Measurements from ENCODE around the gene SLC4A7.
"Not testable (repeated sequence)": the region's sequence is repeated elsewhere in the genome, so short reads cannot be mapped to it uniquely, and the experiment has no call there.

Gene SLC4A7

DNA sequence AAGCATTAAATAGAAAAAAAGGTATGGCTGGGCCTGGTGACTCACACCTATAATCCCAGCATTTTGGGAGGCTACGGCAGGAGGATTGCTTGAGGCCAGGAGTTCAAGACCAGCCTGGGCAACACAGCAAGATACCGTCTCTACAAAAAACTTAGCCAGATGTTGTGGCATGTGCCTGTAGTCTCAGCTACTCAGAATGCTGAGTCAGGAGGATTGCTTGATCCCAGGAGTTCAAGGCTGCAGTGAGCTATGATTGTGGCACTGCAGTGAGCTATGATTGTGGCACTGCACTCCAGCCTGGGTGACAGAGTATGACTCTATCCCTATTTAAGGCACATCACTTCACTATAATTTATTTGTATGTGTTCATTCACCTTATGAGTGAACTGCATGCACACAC lies 54.3 kb downstream of the SLC4A7 start:
- no peak for DNase-seq (ENCODE audit: low spot score)

- DNase-seq (ENCODE audit: low spot score): no peak
Observed at GRCh38 chr3:27428446-27428845, 55.7 kb downstream of the SLC4A7 start.

DNA sequence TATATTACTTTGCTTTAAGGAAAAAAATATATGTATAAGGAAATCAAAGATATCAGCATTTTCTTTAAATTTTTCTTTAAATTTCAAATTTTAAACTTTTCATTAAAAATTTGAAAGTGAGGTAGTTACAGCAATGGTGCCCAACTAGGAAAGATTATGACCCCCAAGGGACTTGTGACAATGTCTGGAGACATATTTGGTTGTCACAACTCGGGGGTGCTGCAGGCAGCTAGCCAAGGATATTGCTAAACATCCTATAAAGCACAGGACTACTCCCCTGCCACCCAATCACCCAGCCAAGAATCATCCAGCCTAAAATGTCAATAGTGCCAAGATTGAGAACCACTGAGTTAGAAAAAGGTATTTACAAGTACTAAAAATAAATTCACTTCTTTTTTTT lies 57.3 kb downstream of the SLC4A7 start:
- DNase-seq (ENCODE audit: low spot score): no peak

- DNase-seq (ENCODE audit: low spot score): no peak
Observed at GRCh38 chr3:27425896-27426565, 58.2 kb downstream of the SLC4A7 start.

DNA sequence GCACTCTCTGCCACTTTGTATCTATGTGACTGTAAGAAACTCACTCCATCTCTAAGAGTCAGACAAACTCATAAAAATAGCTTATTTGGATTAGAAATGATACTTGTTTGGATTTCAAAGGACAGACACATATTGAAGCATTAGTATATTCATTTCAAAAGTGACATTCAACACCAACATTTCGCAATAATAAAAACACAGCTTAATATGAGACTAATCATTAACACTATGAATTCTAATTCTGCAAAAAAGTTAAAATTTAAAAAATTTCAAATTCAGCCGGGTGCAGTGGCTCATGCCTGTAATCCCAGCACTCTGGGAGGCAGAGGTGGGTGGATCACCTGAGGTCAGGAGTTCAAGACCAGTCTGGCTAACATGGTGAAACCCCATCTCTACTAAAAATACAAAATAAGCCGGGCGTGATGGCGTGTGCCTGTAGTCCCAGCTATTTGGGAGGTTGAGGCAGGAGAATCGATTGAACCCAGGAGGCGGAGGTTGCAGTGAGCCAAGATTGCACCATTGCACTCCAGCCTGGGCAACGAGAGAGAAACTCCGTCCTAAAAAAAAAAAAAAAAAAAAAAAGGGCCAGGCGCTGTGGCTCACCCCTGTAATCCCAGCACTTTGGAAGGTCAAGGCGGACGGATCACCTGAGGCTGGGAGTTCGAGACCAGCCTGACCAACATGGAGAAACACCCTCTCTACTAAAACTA lies 59.2 kb downstream of the SLC4A7 start:
- not testable (repeated sequence) for DNase-seq (ENCODE audit: low spot score)

GRCh38 chr3:27423463-27423862 lies 60.7 kb downstream of the SLC4A7 start:
- DNase-seq (ENCODE audit: low spot score): no peak

- no peak for DNase-seq (ENCODE audit: low spot score)
Observed at GRCh38 chr3:27422617-27423016, 61.6 kb downstream of the SLC4A7 start.

DNA sequence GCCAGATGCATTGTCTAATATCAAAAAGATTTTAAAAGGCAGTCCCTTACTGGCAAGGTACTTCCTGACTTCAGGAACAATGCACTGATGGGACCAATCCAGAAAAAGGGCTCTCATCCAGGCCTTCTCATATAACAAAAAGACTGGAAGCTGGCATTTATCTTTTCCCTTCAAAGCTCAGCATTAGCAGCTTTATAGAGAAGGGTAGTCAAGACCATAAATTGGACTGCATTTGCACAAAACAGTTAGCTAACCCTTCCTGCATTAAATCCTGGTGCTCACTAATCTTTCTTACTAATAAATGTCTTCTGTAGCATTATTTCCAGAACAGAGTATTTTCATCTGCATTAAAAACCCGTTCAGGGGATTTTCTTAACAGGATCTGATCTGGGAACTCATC lies 69.0 kb downstream of the SLC4A7 start:
- DNase-seq (ENCODE audit: low spot score): no peak

DNA sequence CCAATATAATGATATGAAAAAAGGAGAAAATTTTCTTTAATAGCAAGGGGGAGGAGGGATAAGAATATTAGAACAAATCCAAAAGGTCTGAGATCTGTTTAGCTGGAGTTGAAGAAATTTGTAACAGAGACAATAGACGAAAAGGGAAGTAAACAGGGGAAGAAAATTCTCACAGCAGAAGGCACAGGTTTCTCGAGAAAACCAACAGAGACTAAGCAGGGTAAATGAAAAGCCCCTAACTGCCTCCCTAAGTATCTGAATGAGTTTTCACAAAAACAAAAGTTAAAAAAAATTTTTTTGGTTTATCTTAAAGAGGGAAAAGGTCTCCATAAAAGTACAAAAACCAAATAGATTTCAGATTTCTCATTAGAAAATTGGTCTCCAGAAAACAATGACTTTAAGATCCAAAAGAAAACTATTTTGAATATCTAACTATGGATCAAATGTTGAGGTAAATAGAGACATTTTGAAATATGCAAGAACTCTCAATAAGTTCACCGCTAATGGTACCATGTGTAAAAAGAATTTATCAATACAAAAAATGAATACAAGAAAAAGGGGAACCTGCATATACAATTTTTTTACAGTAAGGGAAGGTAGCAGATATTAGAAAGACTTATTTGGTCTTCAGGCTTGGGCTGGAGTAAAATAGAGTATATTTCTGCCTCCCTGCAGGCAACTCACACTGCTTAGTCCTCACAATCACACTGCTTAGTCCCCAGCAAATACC lies 91.1 kb downstream of the SLC4A7 start:
- no peak for DNase-seq (ENCODE audit: low spot score)

- not testable (repeated sequence) for DNase-seq (ENCODE audit: low spot score)
Observed at GRCh38 chr3:27392414-27392813, 91.8 kb downstream of the SLC4A7 start.

- no peak for DNase-seq (ENCODE audit: low spot score)
Observed at GRCh38 chr3:27391796-27392195, 92.4 kb downstream of the SLC4A7 start.

- no peak for DNase-seq (ENCODE audit: low spot score)
Observed at GRCh38 chr3:27387625-27388024, 96.6 kb downstream of the SLC4A7 start.

GRCh38 chr3:27385504-27385903 lies 98.7 kb downstream of the SLC4A7 start:
- DNase-seq (ENCODE audit: low spot score): no peak

DNA sequence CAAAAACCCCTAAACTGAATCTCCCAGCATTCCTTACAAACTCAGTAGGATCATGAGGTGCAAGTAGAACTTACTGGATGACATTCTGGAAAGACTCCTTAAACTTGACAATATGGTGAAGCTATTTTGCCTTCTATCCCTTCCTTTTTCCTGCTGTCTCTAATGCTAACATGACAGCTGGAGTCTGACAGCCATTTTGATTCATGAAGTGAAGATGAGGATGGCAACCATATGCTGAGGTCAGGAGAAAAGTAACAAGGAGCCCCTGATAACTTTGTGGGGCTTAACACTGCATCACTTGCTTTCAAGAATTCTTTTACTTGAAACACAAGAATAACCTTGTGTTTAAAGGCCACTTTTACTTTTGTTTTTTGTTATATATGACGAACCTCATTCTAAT lies 100.0 kb downstream of the SLC4A7 start:
- DNase-seq (ENCODE audit: low spot score): no peak

DNA sequence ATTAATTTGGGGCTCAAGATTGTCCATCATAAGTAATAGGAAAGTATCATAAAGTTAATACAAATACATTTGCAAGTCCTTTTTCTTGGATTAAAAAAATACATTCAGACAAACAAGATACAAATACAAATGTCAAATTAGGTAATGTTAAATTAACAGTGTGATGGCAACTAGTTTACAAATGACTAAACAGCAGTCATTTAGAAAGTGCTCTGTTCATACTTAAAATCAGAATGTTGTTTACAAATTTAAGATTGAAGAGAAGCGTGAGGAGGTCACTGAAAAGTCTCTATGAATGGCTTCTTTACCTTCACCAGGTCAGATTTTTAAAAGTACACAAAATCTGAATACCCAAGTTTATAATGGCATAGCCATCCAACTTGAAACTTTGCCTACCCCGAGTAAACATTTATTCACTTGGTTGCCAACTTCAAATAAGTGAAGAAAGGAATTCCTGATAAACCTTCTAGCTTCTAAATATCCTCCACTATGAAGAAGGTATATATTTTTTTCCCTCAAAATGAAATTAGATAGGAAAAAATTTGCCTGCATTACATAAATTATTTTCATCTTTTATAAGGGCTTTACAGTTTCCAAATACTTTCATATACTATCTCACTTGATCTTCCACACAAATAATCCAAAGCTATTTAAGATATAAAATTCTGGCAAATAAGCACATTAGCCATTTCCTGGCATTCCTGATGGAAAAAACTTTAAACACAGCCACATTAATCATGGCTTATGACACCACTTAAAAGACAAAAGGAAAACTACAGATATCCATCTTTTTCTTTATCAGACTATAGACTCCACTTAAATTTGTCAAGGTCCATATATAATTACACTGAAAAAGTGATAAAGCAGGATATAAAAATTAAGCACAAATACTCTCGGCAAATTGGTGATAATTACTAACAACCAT lies 103.5 kb downstream of the SLC4A7 start:
- no peak for DNase-seq (ENCODE audit: low spot score)

GRCh38 chr3:27378331-27378730 lies 105.9 kb downstream of the SLC4A7 start:
- DNase-seq (ENCODE audit: low spot score): peak; percentile 45

DNA sequence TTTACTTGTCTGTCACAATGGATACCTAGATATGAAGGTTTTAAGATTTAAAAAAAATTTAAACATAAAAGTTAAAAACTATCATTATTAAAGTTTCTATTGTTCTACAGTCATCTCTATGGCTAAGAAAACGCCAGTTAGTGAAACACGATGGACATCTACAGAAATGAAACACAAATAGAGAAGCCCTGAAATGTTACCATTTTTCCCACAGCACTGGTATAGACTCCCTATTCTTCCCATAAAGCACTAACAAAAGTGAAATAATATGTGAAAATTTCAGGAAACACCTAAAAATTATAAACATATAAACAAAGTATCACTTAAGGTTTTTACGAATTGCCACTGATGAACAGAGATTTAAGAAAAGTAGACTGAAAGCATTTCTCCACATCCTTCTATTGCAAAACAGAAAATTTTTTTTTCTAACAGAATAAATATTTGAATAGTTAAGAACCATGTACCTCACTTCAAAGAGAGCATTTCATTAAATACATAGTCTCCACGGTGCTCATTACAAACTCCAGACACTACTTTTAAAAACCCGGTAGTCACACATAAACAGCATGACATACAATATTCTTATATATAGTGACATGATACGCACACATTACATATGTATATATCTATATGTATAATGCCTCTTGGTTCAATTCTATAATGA lies 107.9 kb downstream of the SLC4A7 start:
- DNase-seq (ENCODE audit: low spot score): no peak

GRCh38 chr3:27368831-27369607 lies 115.2 kb downstream of the SLC4A7 start, which contains the start of gene NEK10:
Gene NEK10, minus strand, starts transcription at chr3:27369383. Its CDS starts 16,501 bp downstream, at chr3:27352882.
- DNase-seq (ENCODE audit: low spot score): peak; percentile 99

DNA sequence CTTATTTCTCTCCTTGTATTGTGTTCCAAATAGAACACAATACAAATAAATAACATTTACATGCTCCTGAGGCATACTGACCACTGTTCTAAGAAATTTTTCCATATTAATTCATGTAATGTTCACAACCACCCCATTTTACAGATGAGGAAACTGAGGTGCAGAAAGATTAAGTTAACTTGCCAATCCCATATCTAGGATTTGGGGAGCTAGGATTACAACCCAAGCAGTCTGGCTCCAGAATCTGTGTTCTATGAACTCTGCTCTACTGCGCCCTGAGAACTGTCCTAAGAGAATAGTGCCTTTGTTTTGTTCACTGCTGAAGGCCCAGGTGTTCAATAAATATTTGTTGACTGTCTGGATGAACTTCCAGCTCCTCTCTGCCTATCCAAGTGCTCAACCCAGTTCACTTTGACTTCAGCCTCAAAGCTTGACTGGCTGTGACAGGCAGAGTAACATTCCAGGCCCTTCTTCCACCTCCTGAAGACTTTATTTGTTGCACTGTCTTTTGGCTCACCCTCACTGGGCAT lies 118.1 kb downstream of the SLC4A7 start:
- DNase-seq (ENCODE audit: low spot score): no peak

Measured in D341Med (cell line).